ENCODE measurements around the gene NKX6-1.
A peak's percentile ranks its signal among the peaks of the same experiment; 100 is the strongest.

NKX6-1 gene

GRCh38 chr4:84494076-84494475, 5.0 kb downstream of the NKX6-1 start:
- Mint-ChIP-seq H3K27ac (no peak overlapping the region), H3K36me3 (peaks cover 3% of the 10 kb centered on the region), H3K4me1 (ENCODE audit: low read depth) (peaks cover 23% of the 10 kb centered on the region), H3K9me3 (ENCODE audit: low read depth) (no peaks in the 10 kb centered on the region), H3K27me3 (peaks cover 54% of the 10 kb centered on the region), H3K4me3 (no peak overlapping the region)

GRCh38 chr4:84493092-84493850, 5.8 kb downstream of the NKX6-1 start:
- Mint-ChIP-seq H3K36me3 (peaks cover 3% of the 10 kb centered on the region), H3K4me1 (ENCODE audit: low read depth) (peaks cover 15% of the 10 kb centered on the region), H3K27ac (no peak overlapping the region), H3K9me3 (ENCODE audit: low read depth) (no peaks in the 10 kb centered on the region), H3K27me3 (peaks cover 54% of the 10 kb centered on the region), H3K4me3 (no peak overlapping the region)

GRCh38 chr4:84492737-84493091, 6.4 kb downstream of the NKX6-1 start:
- Mint-ChIP-seq H3K27me3 (peaks cover 55% of the 10 kb centered on the region), H3K4me3 (no peak overlapping the region), H3K4me1 (ENCODE audit: low read depth) (peaks cover 15% of the 10 kb centered on the region), H3K36me3 (peaks cover 3% of the 10 kb centered on the region), H3K27ac (no peak overlapping the region), H3K9me3 (ENCODE audit: low read depth) (no peaks in the 10 kb centered on the region)

- peaks cover 57% of the 10 kb centered on the region for H3K27me3 Mint-ChIP-seq
- peaks cover 2% of the 10 kb centered on the region for H3K9me3 Mint-ChIP-seq (ENCODE audit: low read depth)
- no peak overlapping the region for H3K27ac Mint-ChIP-seq
- H3K4me3 Mint-ChIP-seq: no peak overlapping the region
- peaks cover 15% of the 10 kb centered on the region for H3K4me1 Mint-ChIP-seq (ENCODE audit: low read depth)
- peaks cover 3% of the 10 kb centered on the region for H3K36me3 Mint-ChIP-seq
Observed at GRCh38 chr4:84492290-84492689, 6.8 kb downstream of the NKX6-1 start.

- H3K4me1 Mint-ChIP-seq (ENCODE audit: low read depth): peaks cover 8% of the 10 kb centered on the region
- no peak overlapping the region for H3K27ac Mint-ChIP-seq
- no peak overlapping the region for H3K4me3 Mint-ChIP-seq
- peaks cover 3% of the 10 kb centered on the region for H3K36me3 Mint-ChIP-seq
- H3K27me3 Mint-ChIP-seq: peaks cover 61% of the 10 kb centered on the region
- peaks cover 5% of the 10 kb centered on the region for H3K9me3 Mint-ChIP-seq (ENCODE audit: low read depth)
Observed at GRCh38 chr4:84491481-84491880, 7.6 kb downstream of the NKX6-1 start.

- H3K9me3 Mint-ChIP-seq (ENCODE audit: low read depth): peaks cover 5% of the 10 kb centered on the region
- H3K4me1 Mint-ChIP-seq (ENCODE audit: low read depth): peaks cover 8% of the 10 kb centered on the region
Observed at GRCh38 chr4:84490663-84491062, 8.4 kb downstream of the NKX6-1 start.

GRCh38 chr4:84484236-84484635, 14.9 kb downstream of the NKX6-1 start:
- H3K9me3 Mint-ChIP-seq (ENCODE audit: low read depth): peaks cover 5% of the 10 kb centered on the region
- peaks cover 3% of the 10 kb centered on the region for H3K36me3 Mint-ChIP-seq
- peaks cover 48% of the 10 kb centered on the region for H3K27me3 Mint-ChIP-seq
- H3K27ac Mint-ChIP-seq: no peak overlapping the region
- H3K4me1 Mint-ChIP-seq (ENCODE audit: low read depth): peaks cover 16% of the 10 kb centered on the region
- no peak overlapping the region for H3K4me3 Mint-ChIP-seq

More at GRCh38 chr4:84490663-84491062, 8.4 kb downstream of the NKX6-1 start:
- Mint-ChIP-seq H3K4me3 (no peak overlapping the region), H3K27me3 (peaks cover 59% of the 10 kb centered on the region), H3K27ac (no peak overlapping the region), H3K36me3 (peaks cover 3% of the 10 kb centered on the region)

GRCh38 chr4:84483688-84484087, 15.4 kb downstream of the NKX6-1 start:
- H3K4me3 Mint-ChIP-seq: no peak overlapping the region
- peaks cover 16% of the 10 kb centered on the region for H3K4me1 Mint-ChIP-seq (ENCODE audit: low read depth)
- H3K27ac Mint-ChIP-seq: no peak overlapping the region
- H3K9me3 Mint-ChIP-seq (ENCODE audit: low read depth): peaks cover 5% of the 10 kb centered on the region
- peaks cover 3% of the 10 kb centered on the region for H3K36me3 Mint-ChIP-seq
- H3K27me3 Mint-ChIP-seq: peaks cover 50% of the 10 kb centered on the region

GRCh38 chr4:84482564-84483563, 16.2 kb downstream of the NKX6-1 start:
- Mint-ChIP-seq H3K4me1 (ENCODE audit: low read depth) (peaks cover 16% of the 10 kb centered on the region), H3K4me3 (no peak overlapping the region), H3K9me3 (ENCODE audit: low read depth) (peaks cover 5% of the 10 kb centered on the region), H3K27me3 (peaks cover 54% of the 10 kb centered on the region), H3K36me3 (peaks cover 3% of the 10 kb centered on the region), H3K27ac (no peak overlapping the region)

GRCh38 chr4:84481860-84482245, 17.2 kb downstream of the NKX6-1 start:
- Mint-ChIP-seq H3K9me3 (ENCODE audit: low read depth) (no peaks in the 10 kb centered on the region), H3K27me3 (peaks cover 49% of the 10 kb centered on the region), H3K36me3 (peaks cover 3% of the 10 kb centered on the region), H3K4me1 (ENCODE audit: low read depth) (peaks cover 16% of the 10 kb centered on the region), H3K27ac (no peak overlapping the region), H3K4me3 (peak overlapping the region; percentile 28)

- Mint-ChIP-seq H3K4me3 (peak overlapping the region; percentile 35), H3K9me3 (ENCODE audit: low read depth) (no peaks in the 10 kb centered on the region), H3K27me3 (peaks cover 47% of the 10 kb centered on the region), H3K27ac (no peak overlapping the region), H3K4me1 (ENCODE audit: low read depth) (peaks cover 16% of the 10 kb centered on the region), H3K36me3 (peaks cover 3% of the 10 kb centered on the region)
Observed at GRCh38 chr4:84481077-84481859, 17.8 kb downstream of the NKX6-1 start.

GRCh38 chr4:84480082-84480481, 19.0 kb downstream of the NKX6-1 start:
- Mint-ChIP-seq H3K9me3 (ENCODE audit: low read depth) (no peaks in the 10 kb centered on the region), H3K36me3 (peaks cover 3% of the 10 kb centered on the region), H3K4me1 (ENCODE audit: low read depth) (peaks cover 16% of the 10 kb centered on the region), H3K4me3 (no peak overlapping the region), H3K27ac (no peak overlapping the region), H3K27me3 (peaks cover 49% of the 10 kb centered on the region)

- Mint-ChIP-seq H3K27me3 (peaks cover 51% of the 10 kb centered on the region), H3K4me1 (ENCODE audit: low read depth) (peaks cover 16% of the 10 kb centered on the region), H3K4me3 (no peak overlapping the region), H3K9me3 (ENCODE audit: low read depth) (no peaks in the 10 kb centered on the region), H3K36me3 (peaks cover 3% of the 10 kb centered on the region), H3K27ac (no peak overlapping the region)
Observed at GRCh38 chr4:84479663-84480062, 19.4 kb downstream of the NKX6-1 start.

GRCh38 chr4:84477738-84478137, 21.4 kb downstream of the NKX6-1 start:
- Mint-ChIP-seq H3K4me3 (no peak overlapping the region), H3K9me3 (ENCODE audit: low read depth) (no peaks in the 10 kb centered on the region), H3K4me1 (ENCODE audit: low read depth) (peaks cover 14% of the 10 kb centered on the region), H3K36me3 (no peaks in the 10 kb centered on the region), H3K27ac (no peak overlapping the region), H3K27me3 (peaks cover 51% of the 10 kb centered on the region)
